Thoracic aorta (tissue), 2 donors: ENCODE data around the gene AKAP10. TPM values are rescaled to one million over a fixed set of nuclear protein-coding genes. Genes with fewer than 3 reads are reported as not detected.

Experiments
- ATAC-seq: fragments of 150-250 bp; one replicate; pipeline ENCODE4 v1.8.0; 2017; ENCODE audit warnings: low read depth; ENCODE audit not compliant: insufficient number of reproducible peaks, low FRiP score
- DNase-seq: peaks from one replicate; pipeline ENCODE4 v3.0.0-alpha.2; 2020; ENCODE audit warnings: low spot score
- H3K27ac ChIP-seq, 2 donors: fragments of 200-600 bp; sonication (generic); 1 replicate in 1 of 2; 2 replicates in 1 of 2; pipeline ENCODE4 v1.5.1; 2016; ENCODE audit warnings: mild to moderate bottlenecking in 2 of 2, moderate library complexity in 2 of 2
- H3K27me3 ChIP-seq: fragments of 200-600 bp; sonication (generic); replicated peaks from 2 replicates; pipeline ENCODE4 v1.6.0; 2016; ENCODE audit warnings: mild to moderate bottlenecking; ENCODE audit not compliant: insufficient read depth
- H3K36me3 ChIP-seq: fragments of 200-600 bp; sonication (generic); one replicate; pipeline ENCODE4 v1.5.1; 2016
- H3K4me1 ChIP-seq, 2 donors: fragments of 200-600 bp; sonication (generic); 1 replicate in 1 of 2; 2 replicates in 1 of 2; pipeline versions ENCODE4 v1.5.1 to v1.6.0; 2016; ENCODE audit warnings: low read depth in 2 of 2, mild to moderate bottlenecking in 1 of 2; ENCODE audit not compliant: control insufficient read depth in 1 of 2
- H3K4me3 ChIP-seq: fragments of 200-600 bp; sonication (generic); 2 replicates; pipeline ENCODE4 v1.5.1; 2016; ENCODE audit warnings: mild to moderate bottlenecking
- H3K9me3 ChIP-seq: fragments of 200-600 bp; sonication (generic); 2 replicates; pipeline ENCODE4 v1.5.1; 2016
- total RNA-seq, 2 donors: library from RNA; depleted of rRNA; stranded (reverse); fragments of >200 nt; gene quantifications; one replicate each; pipeline versions ENCODE4 v1.1.0 to v1.2.3, GENCODE V29; 2016
- TF ChIP-seq, protein P1 (sequence below): fragments of 200-600 bp; sonication (generic); IDR thresholded peaks from one replicate; pipeline ENCODE4 v1.5.1; 2019; ENCODE audit warnings: antibody characterized with exemption

AKAP10 gene
- total RNA-seq, 2 donors from 2014 or later = 29.6 to 48.5 TPM

GRCh38 chr17:19948116-19948943 is 29.3 kb downstream of the AKAP10 start:
- TF ChIP-seq, protein P1, sequence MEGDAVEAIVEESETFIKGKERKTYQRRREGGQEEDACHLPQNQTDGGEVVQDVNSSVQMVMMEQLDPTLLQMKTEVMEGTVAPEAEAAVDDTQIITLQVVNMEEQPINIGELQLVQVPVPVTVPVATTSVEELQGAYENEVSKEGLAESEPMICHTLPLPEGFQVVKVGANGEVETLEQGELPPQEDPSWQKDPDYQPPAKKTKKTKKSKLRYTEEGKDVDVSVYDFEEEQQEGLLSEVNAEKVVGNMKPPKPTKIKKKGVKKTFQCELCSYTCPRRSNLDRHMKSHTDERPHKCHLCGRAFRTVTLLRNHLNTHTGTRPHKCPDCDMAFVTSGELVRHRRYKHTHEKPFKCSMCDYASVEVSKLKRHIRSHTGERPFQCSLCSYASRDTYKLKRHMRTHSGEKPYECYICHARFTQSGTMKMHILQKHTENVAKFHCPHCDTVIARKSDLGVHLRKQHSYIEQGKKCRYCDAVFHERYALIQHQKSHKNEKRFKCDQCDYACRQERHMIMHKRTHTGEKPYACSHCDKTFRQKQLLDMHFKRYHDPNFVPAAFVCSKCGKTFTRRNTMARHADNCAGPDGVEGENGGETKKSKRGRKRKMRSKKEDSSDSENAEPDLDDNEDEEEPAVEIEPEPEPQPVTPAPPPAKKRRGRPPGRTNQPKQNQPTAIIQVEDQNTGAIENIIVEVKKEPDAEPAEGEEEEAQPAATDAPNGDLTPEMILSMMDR = no peak
- peaks cover 8% of the 10 kb centered on the region for H3K36me3 ChIP-seq
- no peak overlapping the region for H3K4me3 ChIP-seq
- no peaks in the 10 kb centered on the region for H3K9me3 ChIP-seq
- DNase-seq (no peak), ATAC-seq (no peak)
- no peak overlapping the region for H3K27ac ChIP-seq
- peaks cover 0 to 12% of the 10 kb centered on the region in 2 donors for H3K4me1 ChIP-seq
- no peaks in the 10 kb centered on the region for H3K27me3 ChIP-seq

GRCh38 chr17:19946921-19947320 is 30.7 kb downstream of the AKAP10 start:
- ATAC-seq (no peak), DNase-seq (no peak)
- Histone ChIP-seq H3K9me3 (no peaks in the 10 kb centered on the region), H3K36me3 (peaks cover 8% of the 10 kb centered on the region), H3K4me3 (no peak overlapping the region), H3K27me3 (no peaks in the 10 kb centered on the region), H3K27ac (no peak overlapping the region), H3K4me1 (peaks cover 0 to 13% of the 10 kb centered on the region in 2 donors)
- TF ChIP-seq, protein P1 = no peak

- Histone ChIP-seq H3K36me3 (peaks cover 8% of the 10 kb centered on the region), H3K4me3 (no peak overlapping the region), H3K27me3 (no peaks in the 10 kb centered on the region), H3K9me3 (no peaks in the 10 kb centered on the region), H3K4me1 (peaks cover 0 to 23% of the 10 kb centered on the region in 2 donors), H3K27ac (no peak overlapping the region)
- ATAC-seq (no peak), DNase-seq (no peak)
- TF ChIP-seq, protein P1 = no peak
Observed at GRCh38 chr17:19945009-19945626, 32.5 kb downstream of the AKAP10 start.

GRCh38 chr17:19943599-19943998 is 34.0 kb downstream of the AKAP10 start:
- Histone ChIP-seq H3K9me3 (no peaks in the 10 kb centered on the region), H3K4me3 (no peak overlapping the region), H3K27me3 (no peaks in the 10 kb centered on the region), H3K36me3 (peaks cover 16% of the 10 kb centered on the region), H3K27ac (no peak overlapping the region), H3K4me1 (peaks cover 0 to 20% of the 10 kb centered on the region in 2 donors)
- TF ChIP-seq, protein P1 = no peak
- DNase-seq (no peak), ATAC-seq (no peak)

- Histone ChIP-seq H3K27me3 (no peaks in the 10 kb centered on the region), H3K4me3 (no peak overlapping the region), H3K4me1 (peaks cover 0 to 17% of the 10 kb centered on the region in 2 donors), H3K36me3 (peaks cover 16% of the 10 kb centered on the region), H3K9me3 (no peaks in the 10 kb centered on the region), H3K27ac (no peak overlapping the region)
- ATAC-seq (no peak), DNase-seq (no peak)
- TF ChIP-seq, protein P1 = no peak
Observed at GRCh38 chr17:19943026-19943425, 34.6 kb downstream of the AKAP10 start.
